ENCODE results near the gene ANKRD29.

Gene ANKRD29

GRCh38 chr18:23684515-23685197, 21.9 kb upstream of the ANKRD29 start:
- Histone ChIP-seq H3K27me3 (ENCODE audit: control insufficient read depth, insufficient read depth, low read length, poor library complexity, severe bottlenecking) (peaks cover 33% of the 10 kb centered on the region), H3K9me3 (ENCODE audit: control insufficient read depth, low read length) (no peaks in the 10 kb centered on the region), H3K36me3 (ENCODE audit: control insufficient read depth, insufficient read depth, low read length) (no peaks in the 10 kb centered on the region), H3K27ac (ENCODE audit: insufficient read depth, low read depth, low read length, poor library complexity, severe bottlenecking) (no peak overlapping the region), H3K4me1 (ENCODE audit: control insufficient read depth, insufficient read depth, low read length) (no peaks in the 10 kb centered on the region), H3K4me3 (ENCODE audit: insufficient read depth, low read depth, low read length) (no peak overlapping the region)
- 91 to 92% methylated on average over 4 to 5 of the region's 5 CpGs for WGBS, 2 experiments

GRCh38 chr18:23683671-23684070, 21.0 kb upstream of the ANKRD29 start:
- 59 to 60% methylated on average over 3 of the region's 3 CpGs for WGBS, 2 experiments
- Histone ChIP-seq H3K4me3 (ENCODE audit: insufficient read depth, low read depth, low read length) (no peak overlapping the region), H3K36me3 (ENCODE audit: control insufficient read depth, insufficient read depth, low read length) (no peaks in the 10 kb centered on the region), H3K27ac (ENCODE audit: insufficient read depth, low read depth, low read length, poor library complexity, severe bottlenecking) (no peak overlapping the region), H3K4me1 (ENCODE audit: control insufficient read depth, insufficient read depth, low read length) (no peaks in the 10 kb centered on the region), H3K27me3 (ENCODE audit: control insufficient read depth, insufficient read depth, low read length, poor library complexity, severe bottlenecking) (peaks cover 23% of the 10 kb centered on the region), H3K9me3 (ENCODE audit: control insufficient read depth, low read length) (no peaks in the 10 kb centered on the region)

GRCh38 chr18:23683155-23683554, 20.4 kb upstream of the ANKRD29 start:
- Histone ChIP-seq H3K4me1 (ENCODE audit: control insufficient read depth, insufficient read depth, low read length) (no peaks in the 10 kb centered on the region), H3K9me3 (ENCODE audit: control insufficient read depth, low read length) (no peaks in the 10 kb centered on the region), H3K36me3 (ENCODE audit: control insufficient read depth, insufficient read depth, low read length) (no peaks in the 10 kb centered on the region), H3K27ac (ENCODE audit: insufficient read depth, low read depth, low read length, poor library complexity, severe bottlenecking) (no peak overlapping the region), H3K27me3 (ENCODE audit: control insufficient read depth, insufficient read depth, low read length, poor library complexity, severe bottlenecking) (peaks cover 18% of the 10 kb centered on the region), H3K4me3 (ENCODE audit: insufficient read depth, low read depth, low read length) (no peak overlapping the region)
- WGBS, 2 experiments: 91 to 97% methylated on average over 3 of the region's 3 CpGs

GRCh38 chr18:23682472-23682871, 19.8 kb upstream of the ANKRD29 start:
- H3K4me3 ChIP-seq (ENCODE audit: insufficient read depth, low read depth, low read length): no peak overlapping the region
- WGBS, 2 experiments: 93 to 97% methylated on average over 1 of the region's 1 CpG
- no peaks in the 10 kb centered on the region for H3K4me1 ChIP-seq (ENCODE audit: control insufficient read depth, insufficient read depth, low read length)
- no peaks in the 10 kb centered on the region for H3K36me3 ChIP-seq (ENCODE audit: control insufficient read depth, insufficient read depth, low read length)
- H3K9me3 ChIP-seq (ENCODE audit: control insufficient read depth, low read length): no peaks in the 10 kb centered on the region
- H3K27ac ChIP-seq (ENCODE audit: insufficient read depth, low read depth, low read length, poor library complexity, severe bottlenecking): no peak overlapping the region
- H3K27me3 ChIP-seq (ENCODE audit: control insufficient read depth, insufficient read depth, low read length, poor library complexity, severe bottlenecking): peaks cover 11% of the 10 kb centered on the region

- Histone ChIP-seq H3K9me3 (ENCODE audit: control insufficient read depth, low read length) (no peaks in the 10 kb centered on the region), H3K27me3 (ENCODE audit: control insufficient read depth, insufficient read depth, low read length, poor library complexity, severe bottlenecking) (peaks cover 7% of the 10 kb centered on the region), H3K27ac (ENCODE audit: insufficient read depth, low read depth, low read length, poor library complexity, severe bottlenecking) (no peak overlapping the region), H3K4me1 (ENCODE audit: control insufficient read depth, insufficient read depth, low read length) (no peaks in the 10 kb centered on the region), H3K36me3 (ENCODE audit: control insufficient read depth, insufficient read depth, low read length) (no peaks in the 10 kb centered on the region), H3K4me3 (ENCODE audit: insufficient read depth, low read depth, low read length) (no peak overlapping the region)
- 86 to 90% methylated on average over 2 of the region's 2 CpGs for WGBS, 2 experiments
Measured at GRCh38 chr18:23682045-23682444, 19.3 kb upstream of the ANKRD29 start.

GRCh38 chr18:23675896-23676295, 13.2 kb upstream of the ANKRD29 start:
- 88 to 89% methylated on average over 3 of the region's 3 CpGs for WGBS, 2 experiments
- Histone ChIP-seq H3K27ac (ENCODE audit: insufficient read depth, low read depth, low read length, poor library complexity, severe bottlenecking) (no peak overlapping the region), H3K4me1 (ENCODE audit: control insufficient read depth, insufficient read depth, low read length) (no peaks in the 10 kb centered on the region), H3K36me3 (ENCODE audit: control insufficient read depth, insufficient read depth, low read length) (no peaks in the 10 kb centered on the region), H3K9me3 (ENCODE audit: control insufficient read depth, low read length) (no peaks in the 10 kb centered on the region), H3K27me3 (ENCODE audit: control insufficient read depth, insufficient read depth, low read length, poor library complexity, severe bottlenecking) (no peaks in the 10 kb centered on the region), H3K4me3 (ENCODE audit: insufficient read depth, low read depth, low read length) (no peak overlapping the region)

GRCh38 chr18:23675236-23675635, 12.5 kb upstream of the ANKRD29 start:
- Histone ChIP-seq H3K4me1 (ENCODE audit: control insufficient read depth, insufficient read depth, low read length) (no peaks in the 10 kb centered on the region), H3K36me3 (ENCODE audit: control insufficient read depth, insufficient read depth, low read length) (no peaks in the 10 kb centered on the region), H3K4me3 (ENCODE audit: insufficient read depth, low read depth, low read length) (no peak overlapping the region), H3K9me3 (ENCODE audit: control insufficient read depth, low read length) (no peaks in the 10 kb centered on the region), H3K27me3 (ENCODE audit: control insufficient read depth, insufficient read depth, low read length, poor library complexity, severe bottlenecking) (no peaks in the 10 kb centered on the region), H3K27ac (ENCODE audit: insufficient read depth, low read depth, low read length, poor library complexity, severe bottlenecking) (no peak overlapping the region)

- 88 to 95% methylated on average over 1 of the region's 1 CpG for WGBS, 2 experiments
- Histone ChIP-seq H3K4me1 (ENCODE audit: control insufficient read depth, insufficient read depth, low read length) (no peaks in the 10 kb centered on the region), H3K27ac (ENCODE audit: insufficient read depth, low read depth, low read length, poor library complexity, severe bottlenecking) (no peak overlapping the region), H3K4me3 (ENCODE audit: insufficient read depth, low read depth, low read length) (no peak overlapping the region), H3K9me3 (ENCODE audit: control insufficient read depth, low read length) (no peaks in the 10 kb centered on the region), H3K27me3 (ENCODE audit: control insufficient read depth, insufficient read depth, low read length, poor library complexity, severe bottlenecking) (no peaks in the 10 kb centered on the region), H3K36me3 (ENCODE audit: control insufficient read depth, insufficient read depth, low read length) (no peaks in the 10 kb centered on the region)
Measured at GRCh38 chr18:23673725-23674124, 11.0 kb upstream of the ANKRD29 start.

GRCh38 chr18:23671564-23671963, 8.9 kb upstream of the ANKRD29 start:
- no peaks in the 10 kb centered on the region for H3K9me3 ChIP-seq (ENCODE audit: control insufficient read depth, low read length)
- WGBS, 2 experiments: 73 to 86% methylated on average over 1 of the region's 1 CpG
- H3K4me1 ChIP-seq (ENCODE audit: control insufficient read depth, insufficient read depth, low read length): no peaks in the 10 kb centered on the region
- no peak overlapping the region for H3K27ac ChIP-seq (ENCODE audit: insufficient read depth, low read depth, low read length, poor library complexity, severe bottlenecking)
- no peaks in the 10 kb centered on the region for H3K27me3 ChIP-seq (ENCODE audit: control insufficient read depth, insufficient read depth, low read length, poor library complexity, severe bottlenecking)
- no peaks in the 10 kb centered on the region for H3K36me3 ChIP-seq (ENCODE audit: control insufficient read depth, insufficient read depth, low read length)
- no peak overlapping the region for H3K4me3 ChIP-seq (ENCODE audit: insufficient read depth, low read depth, low read length)

- H3K4me1 ChIP-seq (ENCODE audit: control insufficient read depth, insufficient read depth, low read length): no peaks in the 10 kb centered on the region
- no peaks in the 10 kb centered on the region for H3K36me3 ChIP-seq (ENCODE audit: control insufficient read depth, insufficient read depth, low read length)
- H3K9me3 ChIP-seq (ENCODE audit: control insufficient read depth, low read length): no peaks in the 10 kb centered on the region
- 89 to 92% methylated on average over 4 of the region's 4 CpGs for WGBS, 2 experiments
- H3K4me3 ChIP-seq (ENCODE audit: insufficient read depth, low read depth, low read length): no peak overlapping the region
- H3K27ac ChIP-seq (ENCODE audit: insufficient read depth, low read depth, low read length, poor library complexity, severe bottlenecking): no peak overlapping the region
- no peaks in the 10 kb centered on the region for H3K27me3 ChIP-seq (ENCODE audit: control insufficient read depth, insufficient read depth, low read length, poor library complexity, severe bottlenecking)
Measured at GRCh38 chr18:23669804-23670405, 7.2 kb upstream of the ANKRD29 start.
